IPS-15b (cell line): ENCODE data around the gene AP3S2.

Source experiments
- H3K27me3 ChIP-seq: one replicate; pipeline ENCODE4 v1.6.1; 2013; ENCODE audit warnings: low read length; ENCODE audit not compliant: control insufficient read depth, insufficient read depth
- H3K36me3 ChIP-seq: one replicate; pipeline ENCODE4 v1.6.1; 2013; ENCODE audit warnings: low read length; ENCODE audit not compliant: control insufficient read depth, insufficient read depth
- H3K4me1 ChIP-seq: one replicate; pipeline ENCODE4 v1.6.1; 2013; ENCODE audit warnings: mild to moderate bottlenecking, low read length; ENCODE audit not compliant: control insufficient read depth, insufficient read depth
- H3K4me3 ChIP-seq: one replicate; pipeline ENCODE4 v1.5.1; 2013; ENCODE audit warnings: low read depth, low read length
- H3K9ac ChIP-seq: one replicate; pipeline ENCODE4 v1.6.1; 2013; ENCODE audit warnings: low read depth, mild to moderate bottlenecking, low read length
- H3K9me3 ChIP-seq: one replicate; pipeline ENCODE4 v1.6.1; 2013; ENCODE audit warnings: mild to moderate bottlenecking, low read length; ENCODE audit not compliant: control insufficient read depth, insufficient read depth

AP3S2 gene

GRCh38 chr15:89826671-89827655, 66.8 kb downstream of the AP3S2 start:
- no peaks in the 10 kb centered on the region for H3K9me3 ChIP-seq
- H3K9ac ChIP-seq = no peak overlapping the region
- H3K4me3 ChIP-seq = no peak overlapping the region
- no peaks in the 10 kb centered on the region for H3K4me1 ChIP-seq
- peaks cover 3% of the 10 kb centered on the region for H3K36me3 ChIP-seq
- no peaks in the 10 kb centered on the region for H3K27me3 ChIP-seq

- Histone ChIP-seq H3K9me3 (no peaks in the 10 kb centered on the region), H3K9ac (no peak overlapping the region), H3K36me3 (no peaks in the 10 kb centered on the region), H3K27me3 (no peaks in the 10 kb centered on the region), H3K4me3 (no peak overlapping the region), H3K4me1 (no peaks in the 10 kb centered on the region)
Measured at GRCh38 chr15:89825271-89825940, 68.4 kb downstream of the AP3S2 start.

DNA sequence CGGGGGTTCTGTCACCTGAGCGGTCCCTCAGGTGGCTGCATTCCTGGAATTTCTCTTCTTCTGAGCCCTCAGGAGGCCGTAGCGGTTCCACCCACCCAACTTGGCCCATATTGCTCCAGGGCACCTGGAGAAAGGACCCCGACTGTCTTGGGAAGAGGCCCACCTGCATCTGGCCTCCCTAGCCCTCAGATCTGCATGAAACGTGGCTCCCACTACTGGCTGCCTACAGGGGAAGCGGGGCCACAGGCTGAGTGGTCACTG, 69.3 kb downstream of the AP3S2 start:
- Histone ChIP-seq H3K36me3 (no peaks in the 10 kb centered on the region), H3K27me3 (no peaks in the 10 kb centered on the region), H3K4me1 (no peaks in the 10 kb centered on the region), H3K9me3 (no peaks in the 10 kb centered on the region), H3K9ac (no peak overlapping the region), H3K4me3 (no peak overlapping the region)

DNA sequence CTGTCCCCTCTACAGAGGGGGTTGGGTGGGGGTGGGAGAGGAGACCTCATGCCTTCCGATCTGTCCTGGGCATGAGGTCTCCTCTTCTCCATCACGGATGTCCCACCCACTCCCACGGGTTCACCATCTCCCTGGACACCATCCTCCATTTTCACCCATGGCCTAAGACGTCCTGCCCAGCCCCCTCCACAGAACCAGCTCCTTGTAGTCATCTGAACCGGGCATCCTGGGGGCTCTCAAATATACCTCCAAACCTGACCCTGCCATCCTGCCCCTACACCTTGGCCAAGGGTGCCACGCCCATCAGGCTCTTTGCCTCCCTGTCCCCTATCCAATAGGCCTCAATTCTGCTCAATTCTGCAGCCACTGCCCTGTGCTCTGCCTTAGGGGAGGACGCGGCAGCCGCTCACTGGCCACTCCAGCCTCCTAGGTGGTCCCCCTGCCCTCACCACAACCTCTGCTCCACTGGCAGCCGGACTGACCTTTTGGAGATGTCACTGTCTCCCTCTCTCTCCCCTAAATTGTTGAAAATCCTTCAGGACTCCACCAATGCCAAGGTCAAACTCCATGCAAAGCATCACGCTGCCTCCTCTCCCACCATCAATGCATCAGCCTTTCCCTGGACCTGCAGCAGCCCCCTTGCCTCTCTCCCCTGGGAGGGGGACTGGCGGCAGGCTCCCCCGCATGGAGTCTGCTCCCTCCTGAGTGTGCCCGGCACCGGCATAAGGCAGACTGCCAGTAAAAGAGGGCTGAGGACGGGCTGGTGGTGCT, 69.8 kb downstream of the AP3S2 start:
- Histone ChIP-seq H3K4me3 (no peak overlapping the region), H3K9ac (no peak overlapping the region), H3K4me1 (no peaks in the 10 kb centered on the region), H3K36me3 (no peaks in the 10 kb centered on the region), H3K27me3 (no peaks in the 10 kb centered on the region), H3K9me3 (no peaks in the 10 kb centered on the region)

- Histone ChIP-seq H3K4me3 (no peak overlapping the region), H3K4me1 (no peaks in the 10 kb centered on the region), H3K9me3 (no peaks in the 10 kb centered on the region), H3K27me3 (no peaks in the 10 kb centered on the region), H3K36me3 (no peaks in the 10 kb centered on the region), H3K9ac (no peak overlapping the region)
Measured at GRCh38 chr15:89822951-89823711, 70.7 kb downstream of the AP3S2 start.

GRCh38 chr15:89822611-89822950, 71.2 kb downstream of the AP3S2 start:
- Histone ChIP-seq H3K9ac (no peak overlapping the region), H3K9me3 (no peaks in the 10 kb centered on the region), H3K4me3 (no peak overlapping the region), H3K4me1 (no peaks in the 10 kb centered on the region), H3K36me3 (no peaks in the 10 kb centered on the region), H3K27me3 (no peaks in the 10 kb centered on the region)

GRCh38 chr15:89822026-89822425, 71.8 kb downstream of the AP3S2 start:
- Histone ChIP-seq H3K4me3 (no peak overlapping the region), H3K27me3 (no peaks in the 10 kb centered on the region), H3K9ac (no peak overlapping the region), H3K36me3 (no peaks in the 10 kb centered on the region), H3K4me1 (no peaks in the 10 kb centered on the region), H3K9me3 (no peaks in the 10 kb centered on the region)

- Histone ChIP-seq H3K4me1 (no peaks in the 10 kb centered on the region), H3K36me3 (no peaks in the 10 kb centered on the region), H3K4me3 (no peak overlapping the region), H3K9ac (no peak overlapping the region), H3K9me3 (no peaks in the 10 kb centered on the region), H3K27me3 (peaks cover 8% of the 10 kb centered on the region)
Measured at GRCh38 chr15:89820666-89821611, 72.9 kb downstream of the AP3S2 start.

DNA sequence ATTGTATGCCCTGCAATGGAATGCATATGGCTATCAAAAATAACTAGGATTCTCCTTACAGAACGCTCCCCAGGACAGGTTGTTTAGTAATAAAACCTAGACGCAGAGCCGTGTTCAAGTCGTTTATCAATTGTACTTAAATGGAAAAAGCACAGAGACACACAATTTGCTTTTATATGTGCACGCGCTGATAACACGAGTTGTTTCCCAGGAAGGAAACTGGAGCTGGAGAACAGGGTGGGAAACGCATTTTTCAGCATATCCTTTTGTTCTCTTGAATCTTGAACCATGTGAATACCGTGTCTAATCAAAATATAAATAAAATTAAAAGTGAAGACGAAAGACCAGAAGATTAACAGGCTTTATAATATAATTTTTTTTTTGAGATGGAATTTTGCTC, 75.5 kb downstream of the AP3S2 start:
- no peaks in the 10 kb centered on the region for H3K36me3 ChIP-seq
- no peak overlapping the region for H3K4me3 ChIP-seq
- no peaks in the 10 kb centered on the region for H3K4me1 ChIP-seq
- no peak overlapping the region for H3K9ac ChIP-seq
- H3K27me3 ChIP-seq = peaks cover 29% of the 10 kb centered on the region
- H3K9me3 ChIP-seq = peaks cover 4% of the 10 kb centered on the region

DNA sequence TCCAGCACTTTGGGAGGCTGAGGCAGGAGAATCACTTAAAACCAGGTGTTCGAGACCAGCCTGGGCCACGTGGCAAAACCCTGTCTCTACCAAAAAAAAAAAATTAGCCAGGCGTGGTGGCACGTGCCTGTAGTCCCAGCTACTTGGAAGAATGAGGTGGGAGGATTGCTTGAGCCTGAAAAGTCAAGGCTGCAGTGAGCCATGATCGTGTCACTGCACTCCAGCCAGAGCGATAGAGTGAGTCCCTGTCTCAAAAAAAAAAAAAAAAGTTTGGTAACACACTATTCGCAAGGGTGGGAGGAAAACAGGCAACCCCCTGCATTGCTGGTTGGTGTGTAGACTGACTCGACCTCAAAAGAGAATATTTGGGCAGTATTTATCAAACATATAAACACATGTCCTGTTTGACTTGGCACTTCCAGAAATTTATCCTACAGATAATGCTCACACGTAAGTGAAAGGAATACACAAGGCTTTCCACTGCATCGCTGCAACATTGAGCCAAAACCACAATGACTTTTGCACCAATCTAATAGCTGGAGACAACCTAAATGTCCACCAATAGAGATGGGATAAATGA, 76.0 kb downstream of the AP3S2 start:
- Histone ChIP-seq H3K4me1 (no peaks in the 10 kb centered on the region), H3K4me3 (no peak overlapping the region), H3K36me3 (no peaks in the 10 kb centered on the region), H3K9ac (no peak overlapping the region), H3K9me3 (peaks cover 4% of the 10 kb centered on the region), H3K27me3 (peaks cover 34% of the 10 kb centered on the region)
